ENCODE data around the gene SLC6A3.
"Not testable (repeated sequence)": the region's sequence is repeated elsewhere in the genome, so short reads cannot be mapped to it uniquely, and the experiment has no call there.

SLC6A3 gene

DNA sequence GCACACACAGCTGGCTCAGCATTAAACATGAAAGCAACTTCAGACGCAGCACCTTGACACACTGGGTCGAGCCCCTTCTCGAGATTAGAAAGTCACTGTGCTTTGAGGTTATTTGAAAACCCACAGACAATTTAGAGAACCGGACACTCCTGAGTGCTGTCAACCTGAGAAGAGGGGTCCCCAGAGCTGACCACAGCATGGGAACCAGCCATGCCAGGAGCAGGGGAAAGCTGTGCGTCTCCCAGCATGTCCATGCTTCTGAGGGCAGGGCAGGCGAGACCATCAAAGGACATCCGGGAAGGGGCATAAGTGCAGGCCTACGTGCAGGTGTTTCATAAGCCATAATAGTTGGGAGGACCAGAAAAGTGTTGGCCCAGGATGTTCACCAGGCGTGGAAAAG, 20.5 kb downstream of the SLC6A3 start:
- Histone ChIP-seq H3K27me3 (ENCODE audit: insufficient read depth, low read length) (no peaks in the 10 kb centered on the region), H3K9ac (ENCODE audit: low read length) (no peak overlapping the region), H2BK12ac (ENCODE audit: low read length) (no peak overlapping the region), H3K79me2 (ENCODE audit: control insufficient read depth, insufficient read depth, low read length, poor library complexity) (no peaks in the 10 kb centered on the region), H3K27ac (ENCODE audit: low read depth, low read length) (no peak overlapping the region), H3K9me3 (ENCODE audit: insufficient read depth, low read depth, low read length) (peaks cover 49% of the 10 kb centered on the region), H3K14ac (ENCODE audit: low read length) (no peak overlapping the region), H2BK5ac (ENCODE audit: low read depth, low read length, poor library complexity) (no peak overlapping the region), H3K4me1 (ENCODE audit: control insufficient read depth in 1 of 2, insufficient read depth in 2 of 2, low read length in 2 of 2) (no peaks in the 10 kb centered on the region), H4K12ac (ENCODE audit: low read depth, low read length) (no peak overlapping the region), H3K36me3 (ENCODE audit: control insufficient read depth in 1 of 2, insufficient read depth in 2 of 2, low read length in 2 of 2) (no peaks in the 10 kb centered on the region), H3K18ac (ENCODE audit: low read length) (no peak overlapping the region), H3K4me3 (ENCODE audit: low read depth, low read length) (no peak overlapping the region), H3K4me2 (ENCODE audit: low read length) (no peak overlapping the region), H4K8ac (ENCODE audit: low read depth, low read length) (no peak overlapping the region), H2AFZ (ENCODE audit: insufficient read depth, low read length, poor library complexity) (no peak overlapping the region), H2BK120ac (ENCODE audit: insufficient read depth, low read length, poor library complexity) (no peak overlapping the region), H3K79me1 (ENCODE audit: low read length) (no peaks in the 10 kb centered on the region), H4K91ac (ENCODE audit: low read depth, low read length) (no peak overlapping the region), H3K23ac (ENCODE audit: low read length) (no peak overlapping the region), H2AK5ac (ENCODE audit: low read length) (no peak overlapping the region), H3K4ac (ENCODE audit: low read depth, low read length) (no peak overlapping the region)
- DNase-seq = no peak
- no CpG with 5 or more reads among the region's 9 CpGs for WGBS (ENCODE audit: extremely low coverage, insufficient coverage, insufficient read length)

- H4K91ac ChIP-seq (ENCODE audit: low read depth, low read length) = no peak overlapping the region
- H2BK120ac ChIP-seq (ENCODE audit: insufficient read depth, low read length, poor library complexity) = no peak overlapping the region
- no peak for DNase-seq
- H2AFZ ChIP-seq (ENCODE audit: insufficient read depth, low read length, poor library complexity) = no peak overlapping the region
- no peaks in the 10 kb centered on the region for H3K79me1 ChIP-seq (ENCODE audit: low read length)
- H3K36me3 ChIP-seq (ENCODE audit: control insufficient read depth in 1 of 2, insufficient read depth in 2 of 2, low read length in 2 of 2) = no peaks in the 10 kb centered on the region
- no peak overlapping the region for H3K27ac ChIP-seq (ENCODE audit: low read depth, low read length)
- no peak overlapping the region for H2BK12ac ChIP-seq (ENCODE audit: low read length)
- no peak overlapping the region for H3K14ac ChIP-seq (ENCODE audit: low read length)
- no peak overlapping the region for H3K4ac ChIP-seq (ENCODE audit: low read depth, low read length)
- H2BK5ac ChIP-seq (ENCODE audit: low read depth, low read length, poor library complexity) = no peak overlapping the region
- H3K23ac ChIP-seq (ENCODE audit: low read length) = no peak overlapping the region
- no peaks in the 10 kb centered on the region for H3K4me1 ChIP-seq (ENCODE audit: control insufficient read depth in 1 of 2, insufficient read depth in 2 of 2, low read length in 2 of 2)
- no CpG with 5 or more reads among the region's 19 CpGs for WGBS (ENCODE audit: extremely low coverage, insufficient coverage, insufficient read length)
- no peak overlapping the region for H4K8ac ChIP-seq (ENCODE audit: low read depth, low read length)
- H3K4me3 ChIP-seq (ENCODE audit: low read depth, low read length) = no peak overlapping the region
- peaks cover 48% of the 10 kb centered on the region for H3K9me3 ChIP-seq (ENCODE audit: insufficient read depth, low read depth, low read length)
- no peak overlapping the region for H3K18ac ChIP-seq (ENCODE audit: low read length)
- H3K9ac ChIP-seq (ENCODE audit: low read length) = no peak overlapping the region
- no peak overlapping the region for H4K12ac ChIP-seq (ENCODE audit: low read depth, low read length)
- H2AK5ac ChIP-seq (ENCODE audit: low read length) = no peak overlapping the region
- no peaks in the 10 kb centered on the region for H3K27me3 ChIP-seq (ENCODE audit: insufficient read depth, low read length)
- no peak overlapping the region for H3K4me2 ChIP-seq (ENCODE audit: low read length)
- no peaks in the 10 kb centered on the region for H3K79me2 ChIP-seq (ENCODE audit: control insufficient read depth, insufficient read depth, low read length, poor library complexity)
Measured at GRCh38 chr5:1423901-1424603, 21.2 kb downstream of the SLC6A3 start.

DNA sequence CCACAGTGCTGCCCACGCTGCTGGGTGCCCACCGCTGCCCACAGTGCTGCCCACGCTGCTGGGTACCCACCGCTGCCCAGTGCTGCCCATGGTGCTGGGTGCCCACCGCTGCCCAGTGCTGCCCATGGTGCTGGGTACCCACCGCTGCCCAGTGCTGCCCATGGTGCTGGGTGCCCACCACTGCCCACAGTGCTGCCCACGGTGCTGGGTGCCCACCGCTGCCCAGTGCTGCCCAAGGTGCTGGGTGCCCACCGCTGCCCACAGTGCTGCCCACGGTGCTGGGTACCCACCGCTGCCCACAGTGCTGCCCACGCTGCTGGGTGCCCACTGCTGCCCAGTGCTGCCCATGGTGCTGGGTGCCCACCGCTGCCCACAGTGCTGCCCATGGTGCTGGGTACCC, 22.7 kb downstream of the SLC6A3 start:
- WGBS (ENCODE audit: extremely low coverage, insufficient coverage, insufficient read length) = no CpG with 5 or more reads among the region's 13 CpGs
- not testable (repeated sequence) for H3K14ac ChIP-seq (ENCODE audit: low read length); H3K4ac ChIP-seq (ENCODE audit: low read depth, low read length); H3K4me3 ChIP-seq (ENCODE audit: low read depth, low read length); H4K91ac ChIP-seq (ENCODE audit: low read depth, low read length); H4K12ac ChIP-seq (ENCODE audit: low read depth, low read length); H3K27me3 ChIP-seq (ENCODE audit: insufficient read depth, low read length); H3K9ac ChIP-seq (ENCODE audit: low read length); H3K27ac ChIP-seq (ENCODE audit: low read depth, low read length); H2AK5ac ChIP-seq (ENCODE audit: low read length); H3K4me2 ChIP-seq (ENCODE audit: low read length); H3K4me1 ChIP-seq (ENCODE audit: control insufficient read depth in 1 of 2, insufficient read depth in 2 of 2, low read length in 2 of 2); H2BK12ac ChIP-seq (ENCODE audit: low read length); H3K79me1 ChIP-seq (ENCODE audit: low read length); H2BK5ac ChIP-seq (ENCODE audit: low read depth, low read length, poor library complexity); H3K36me3 ChIP-seq (ENCODE audit: control insufficient read depth in 1 of 2, insufficient read depth in 2 of 2, low read length in 2 of 2); H3K18ac ChIP-seq (ENCODE audit: low read length); H3K79me2 ChIP-seq (ENCODE audit: control insufficient read depth, insufficient read depth, low read length, poor library complexity); H2AFZ ChIP-seq (ENCODE audit: insufficient read depth, low read length, poor library complexity); DNase-seq; H2BK120ac ChIP-seq (ENCODE audit: insufficient read depth, low read length, poor library complexity); H3K23ac ChIP-seq (ENCODE audit: low read length); H4K8ac ChIP-seq (ENCODE audit: low read depth, low read length)
- peaks cover 50% of the 10 kb centered on the region for H3K9me3 ChIP-seq (ENCODE audit: insufficient read depth, low read depth, low read length)

- no peak overlapping the region for H2AK5ac ChIP-seq (ENCODE audit: low read length)
- H3K4me2 ChIP-seq (ENCODE audit: low read length) = no peak overlapping the region
- no peaks in the 10 kb centered on the region for H3K27me3 ChIP-seq (ENCODE audit: insufficient read depth, low read length)
- no peak overlapping the region for H3K27ac ChIP-seq (ENCODE audit: low read depth, low read length)
- no peaks in the 10 kb centered on the region for H3K79me2 ChIP-seq (ENCODE audit: control insufficient read depth, insufficient read depth, low read length, poor library complexity)
- H2BK12ac ChIP-seq (ENCODE audit: low read length) = no peak overlapping the region
- peak overlapping the region; percentile 53 for H3K4me3 ChIP-seq (ENCODE audit: low read depth, low read length)
- peaks cover 56% of the 10 kb centered on the region for H3K9me3 ChIP-seq (ENCODE audit: insufficient read depth, low read depth, low read length)
- no peak overlapping the region for H2BK120ac ChIP-seq (ENCODE audit: insufficient read depth, low read length, poor library complexity)
- no peak for DNase-seq
- no peak overlapping the region for H4K8ac ChIP-seq (ENCODE audit: low read depth, low read length)
- H2BK5ac ChIP-seq (ENCODE audit: low read depth, low read length, poor library complexity) = no peak overlapping the region
- H3K4me1 ChIP-seq (ENCODE audit: control insufficient read depth in 1 of 2, insufficient read depth in 2 of 2, low read length in 2 of 2) = no peaks in the 10 kb centered on the region
- no CpG with 5 or more reads among the region's 29 CpGs for WGBS (ENCODE audit: extremely low coverage, insufficient coverage, insufficient read length)
- H3K14ac ChIP-seq (ENCODE audit: low read length) = no peak overlapping the region
- no peak overlapping the region for H4K12ac ChIP-seq (ENCODE audit: low read depth, low read length)
- no peak overlapping the region for H3K9ac ChIP-seq (ENCODE audit: low read length)
- H3K36me3 ChIP-seq (ENCODE audit: control insufficient read depth in 1 of 2, insufficient read depth in 2 of 2, low read length in 2 of 2) = no peaks in the 10 kb centered on the region
- no peak overlapping the region for H3K4ac ChIP-seq (ENCODE audit: low read depth, low read length)
- no peak overlapping the region for H2AFZ ChIP-seq (ENCODE audit: insufficient read depth, low read length, poor library complexity)
- no peak overlapping the region for H4K91ac ChIP-seq (ENCODE audit: low read depth, low read length)
- H3K79me1 ChIP-seq (ENCODE audit: low read length) = no peaks in the 10 kb centered on the region
- H3K23ac ChIP-seq (ENCODE audit: low read length) = no peak overlapping the region
- H3K18ac ChIP-seq (ENCODE audit: low read length) = no peak overlapping the region
Measured at GRCh38 chr5:1421521-1422341, 23.5 kb downstream of the SLC6A3 start.
